Gastroesophageal sphincter (tissue), 4 donors: Measurements from ENCODE around the gene LAMC1. TPM values are rescaled to one million over a fixed set of nuclear protein-coding genes. Genes with fewer than 3 reads are reported as not detected.

ENCODE experiments used
- ATAC-seq: fragments of 150-250 bp; one replicate; pipeline ENCODE4 v1.9.1; 2016; ENCODE audit warnings: mild to moderate bottlenecking, moderate library complexity
- H3K27ac ChIP-seq, 4 donors: fragments of 200-600 bp; sonication (generic) in 3 of 4; 1 replicate in 3 of 4; 2 replicates in 1 of 4; pipeline ENCODE4 v1.5.1; 2016 to 2019
- H3K27me3 ChIP-seq: fragments of 200-600 bp; sonication (generic); one replicate; pipeline ENCODE4 v1.5.1; 2019
- H3K36me3 ChIP-seq, 2 donors: fragments of 200-600 bp; sonication (generic); one replicate each; pipeline ENCODE4 v1.5.1; 2019; ENCODE audit warnings: control low read depth in 1 of 2
- H3K4me1 ChIP-seq, 3 donors: fragments of 200-600 bp; sonication (generic); 1 replicate in 2 of 3; 2 replicates in 1 of 3; pipeline ENCODE4 v1.5.1; 2016 to 2019; ENCODE audit warnings: control low read depth in 2 of 3
- H3K4me3 ChIP-seq, 2 donors: fragments of 200-600 bp; sonication (generic); one replicate each; pipeline ENCODE4 v1.5.1; 2019; ENCODE audit warnings: mild to moderate bottlenecking in 1 of 2, moderate library complexity in 1 of 2
- H3K9me3 ChIP-seq, 3 donors: fragments of 200-600 bp; sonication (generic); one replicate each; pipeline ENCODE4 v1.5.1; 2017 to 2019; ENCODE audit warnings: control low read depth in 2 of 3
- EP300 ChIP-seq: sonication (generic); formaldehyde crosslinking; IDR thresholded peaks from one replicate; pipeline ENCODE4 v1.6.1; 2017; ENCODE audit warnings: antibody characterized with exemption, mild to moderate bottlenecking
- POLR2A ChIP-seq, 2 donors: fragments of 450-650 bp; IDR thresholded peaks; one replicate each; pipeline ENCODE4 v1.6.1; 2017; ENCODE audit warnings: antibody characterized with exemption in 2 of 2, mild to moderate bottlenecking in 2 of 2, moderate library complexity in 1 of 2
- POLR2AphosphoS5 ChIP-seq: sonication (generic); formaldehyde crosslinking; IDR thresholded peaks from one replicate; pipeline ENCODE4 v1.6.1; 2017; ENCODE audit warnings: antibody characterized with exemption
- WGBS, 2 donors: methylation state at CpG; one replicate each; pipeline ENCODE4 v1.1.5; 2018; ENCODE audit warnings: low coverage in 1 of 2; 5-methylcytosine and 5-hydroxymethylcytosine counted together
- total RNA-seq, 4 donors: library from RNA; depleted of rRNA; stranded (reverse); fragments of >200 nt; gene quantifications; one replicate each; pipeline ENCODE4 v1.1.0, GENCODE V29; 2016
- TF ChIP-seq, protein P1 (sequence below), 4 experiments: fragments of 200-600 bp in 2 of 4; fragments of 450-650 bp in 2 of 4; sonication (generic) in 1 of 4; IDR thresholded peaks; one replicate each; pipeline ENCODE4 v1.5.1; 2017 to 2019; ENCODE audit warnings: antibody characterized with exemption in 4 of 4, mild to moderate bottlenecking in 2 of 4, moderate library complexity in 2 of 4

LAMC1 gene
- total RNA-seq, 4 donors from 2014 or later: 363 to 528 (median 514) TPM

DNA sequence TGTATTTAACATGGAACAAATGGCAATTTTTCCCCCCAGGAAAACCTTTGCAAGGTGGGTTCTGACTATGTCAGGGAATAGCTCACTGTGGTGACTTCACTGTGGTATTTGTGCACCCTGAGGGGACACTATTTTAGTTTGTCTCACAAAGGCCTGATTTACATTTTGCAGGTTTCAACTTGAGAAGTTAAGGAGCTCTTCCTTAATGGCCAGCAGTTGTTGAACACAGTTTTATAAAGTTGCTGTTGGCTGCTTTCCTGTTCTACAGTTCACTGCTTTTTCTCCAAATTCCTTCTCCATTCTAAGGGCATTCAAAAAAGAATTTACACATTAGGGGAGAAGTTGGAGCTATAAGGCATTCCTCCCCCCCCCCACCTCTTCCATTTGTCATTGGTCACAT is 4.6 kb downstream of the LAMC1 start:
- no peaks in the 10 kb centered on the region for H3K9me3 ChIP-seq
- no peak for ATAC-seq
- H3K27me3 ChIP-seq: no peaks in the 10 kb centered on the region
- H3K36me3 ChIP-seq: no peaks in the 10 kb centered on the region
- TF ChIP-seq POLR2AphosphoS5 (no peak), EP300 (no peak), POLR2A (IDR thresholded peaks at IDR 0.05) (no peak)
- TF ChIP-seq, protein P1, sequence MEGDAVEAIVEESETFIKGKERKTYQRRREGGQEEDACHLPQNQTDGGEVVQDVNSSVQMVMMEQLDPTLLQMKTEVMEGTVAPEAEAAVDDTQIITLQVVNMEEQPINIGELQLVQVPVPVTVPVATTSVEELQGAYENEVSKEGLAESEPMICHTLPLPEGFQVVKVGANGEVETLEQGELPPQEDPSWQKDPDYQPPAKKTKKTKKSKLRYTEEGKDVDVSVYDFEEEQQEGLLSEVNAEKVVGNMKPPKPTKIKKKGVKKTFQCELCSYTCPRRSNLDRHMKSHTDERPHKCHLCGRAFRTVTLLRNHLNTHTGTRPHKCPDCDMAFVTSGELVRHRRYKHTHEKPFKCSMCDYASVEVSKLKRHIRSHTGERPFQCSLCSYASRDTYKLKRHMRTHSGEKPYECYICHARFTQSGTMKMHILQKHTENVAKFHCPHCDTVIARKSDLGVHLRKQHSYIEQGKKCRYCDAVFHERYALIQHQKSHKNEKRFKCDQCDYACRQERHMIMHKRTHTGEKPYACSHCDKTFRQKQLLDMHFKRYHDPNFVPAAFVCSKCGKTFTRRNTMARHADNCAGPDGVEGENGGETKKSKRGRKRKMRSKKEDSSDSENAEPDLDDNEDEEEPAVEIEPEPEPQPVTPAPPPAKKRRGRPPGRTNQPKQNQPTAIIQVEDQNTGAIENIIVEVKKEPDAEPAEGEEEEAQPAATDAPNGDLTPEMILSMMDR (IDR thresholded peaks at IDR 0.05): no peak
- peaks cover 8 to 68% (median 10%) of the 10 kb centered on the region in 3 donors for H3K4me1 ChIP-seq
- peak overlapping the region; percentile 5 to 88 for H3K4me3 ChIP-seq
- peak overlapping the region in 2 of 4 donors; percentile 100 for H3K27ac ChIP-seq

DNA sequence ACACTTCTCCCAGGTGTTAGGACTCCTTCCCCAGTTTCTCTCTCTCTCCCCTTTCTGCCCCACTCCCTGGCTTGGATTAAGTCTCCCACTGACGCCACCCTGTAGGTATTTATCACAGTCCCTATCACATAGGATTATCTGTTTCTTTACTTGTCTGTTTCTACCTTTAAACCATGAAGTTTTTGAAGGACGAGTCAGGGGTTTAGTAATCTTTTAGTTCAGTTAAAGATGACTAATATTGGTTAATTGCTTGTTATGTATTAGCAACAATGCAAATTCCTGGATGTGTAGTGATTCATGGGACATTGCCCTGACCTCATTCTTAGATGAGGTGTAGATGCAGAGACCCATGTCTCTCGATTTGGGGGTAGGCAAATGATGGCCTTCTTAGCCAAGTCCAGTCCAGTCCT is 6.4 kb downstream of the LAMC1 start:
- Histone ChIP-seq H3K36me3 (peaks cover 0 to 10% of the 10 kb centered on the region in 2 donors), H3K4me1 (peaks cover 8 to 80% (median 10%) of the 10 kb centered on the region in 3 donors), H3K27me3 (no peaks in the 10 kb centered on the region), H3K9me3 (no peaks in the 10 kb centered on the region), H3K4me3 (no peak overlapping the region), H3K27ac (peak overlapping the region in 2 of 4 donors; percentile 1 to 22)
- TF ChIP-seq EP300: no peak
- TF ChIP-seq POLR2AphosphoS5: peak; percentile 50
- TF ChIP-seq, protein P1 (IDR thresholded peaks at IDR 0.05): no peak
- ATAC-seq: peak; percentile 21
- 43 to 55% methylated on average over 3 of the region's 3 CpGs for WGBS, 2 donors

DNA sequence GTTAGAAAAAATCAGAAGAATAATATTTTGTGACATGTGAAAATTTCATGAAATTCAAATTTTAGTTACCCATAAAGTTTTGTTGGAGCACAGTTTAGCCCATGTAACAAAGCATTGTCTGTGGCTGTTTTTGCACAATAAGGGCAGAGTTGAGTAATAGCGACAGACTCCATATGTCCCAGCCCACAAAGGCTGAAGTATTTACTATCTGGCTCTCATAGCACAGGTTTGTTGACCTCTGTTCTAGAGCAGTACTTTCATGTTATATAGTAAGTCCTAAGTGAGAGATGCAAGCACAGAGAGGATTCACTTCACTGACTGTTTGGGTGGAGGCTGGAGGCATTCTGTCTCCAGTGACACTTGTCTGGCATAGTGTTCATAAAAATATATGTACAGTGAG is 6.8 kb downstream of the LAMC1 start:
- TF ChIP-seq, protein P1 (IDR thresholded peaks at IDR 0.05): no peak
- TF ChIP-seq POLR2AphosphoS5: no peak
- TF ChIP-seq EP300: no peak
- TF ChIP-seq POLR2A (IDR thresholded peaks at IDR 0.05): no peak
- Histone ChIP-seq H3K27ac (peak overlapping the region in 1 of 4 donors; percentile 22), H3K4me1 (peaks cover 8 to 85% (median 10%) of the 10 kb centered on the region in 3 donors)

DNA sequence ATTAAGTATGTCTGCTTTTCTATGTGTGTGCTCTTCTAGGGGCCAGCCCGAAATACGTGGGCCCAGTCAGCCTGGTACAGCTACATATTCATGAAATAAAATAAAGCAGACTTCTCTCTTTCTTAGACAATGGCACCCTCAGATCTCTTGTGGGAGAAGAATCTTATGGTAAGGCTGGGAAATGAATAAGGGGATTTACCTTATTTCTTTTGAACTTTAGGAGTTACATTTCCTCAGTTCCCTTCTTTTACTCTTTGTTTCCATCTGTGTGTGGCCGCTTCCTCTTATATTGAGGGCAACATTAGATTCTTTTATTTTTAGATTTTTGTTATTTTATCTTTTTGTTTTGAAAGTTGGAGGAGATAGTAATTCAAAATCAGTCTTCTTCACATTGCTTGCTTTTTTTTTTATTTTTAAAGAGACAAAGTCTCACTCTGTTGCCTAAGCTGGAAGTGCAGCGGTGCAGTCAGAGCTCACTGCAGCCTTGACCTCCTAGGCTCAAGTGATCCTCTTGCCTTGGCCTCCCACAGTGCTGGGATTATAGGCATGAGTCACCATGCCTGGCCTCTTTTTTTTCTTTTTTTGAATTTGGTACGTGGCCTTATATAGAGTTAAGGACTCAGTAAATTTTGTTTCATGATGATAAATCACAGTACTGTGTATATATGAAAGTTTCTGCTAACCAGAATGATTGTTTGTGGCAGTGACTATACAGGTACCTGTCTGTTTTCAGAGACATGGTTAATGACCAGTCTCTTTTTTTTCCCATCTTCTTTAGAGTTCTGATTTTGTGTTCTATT is 9.1 kb downstream of the LAMC1 start:
- Histone ChIP-seq H3K4me3 (no peak overlapping the region), H3K36me3 (peaks cover 0 to 17% of the 10 kb centered on the region in 2 donors), H3K9me3 (no peaks in the 10 kb centered on the region), H3K27ac (peak overlapping the region; percentile 29 to 43 (median 32)), H3K27me3 (no peaks in the 10 kb centered on the region), H3K4me1 (peaks cover 10 to 90% (median 12%) of the 10 kb centered on the region in 3 donors)
- 16 to 50% methylated on average over 3 to 5 of the region's 5 CpGs for WGBS, 2 donors
- TF ChIP-seq, protein P1 (IDR thresholded peaks at IDR 0.05): no peak
- TF ChIP-seq EP300: no peak
- peak; percentile 45 for TF ChIP-seq POLR2AphosphoS5
- TF ChIP-seq POLR2A (IDR thresholded peaks at IDR 0.05): no peak
- no peak for ATAC-seq

More for the DNA sequence above, 6.8 kb downstream of the LAMC1 start:
- Histone ChIP-seq H3K36me3 (peaks cover 0 to 10% of the 10 kb centered on the region in 2 donors), H3K4me3 (no peak overlapping the region), H3K9me3 (no peaks in the 10 kb centered on the region), H3K27me3 (no peaks in the 10 kb centered on the region)
- no peak for ATAC-seq
- 50 to 78% methylated on average over 1 of the region's 1 CpG for WGBS, 2 donors

DNA sequence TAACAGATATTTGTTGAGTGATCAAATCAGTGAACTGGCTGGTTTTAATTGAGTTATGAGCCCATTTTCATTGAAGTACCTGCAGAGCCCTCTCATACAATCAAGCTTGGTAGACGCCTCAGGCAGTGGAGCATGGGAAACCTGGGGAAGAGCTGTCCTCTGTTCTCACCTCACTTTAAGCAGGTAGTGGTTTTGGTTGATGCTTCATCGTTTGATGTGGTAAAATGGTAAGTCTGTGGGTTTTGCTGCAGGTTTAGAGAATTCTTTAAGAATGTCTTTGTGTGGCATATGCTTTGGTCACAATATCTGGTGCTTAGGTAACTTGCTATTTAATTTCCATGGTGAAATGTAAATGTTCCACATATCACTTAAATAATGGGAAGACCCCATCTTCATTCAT is 10.0 kb downstream of the LAMC1 start:
- H3K4me1 ChIP-seq: peaks cover 8 to 90% (median 15%) of the 10 kb centered on the region in 3 donors

More for the DNA sequence above, 10.0 kb downstream of the LAMC1 start:
- 92 to 100% methylated on average over 2 of the region's 2 CpGs for WGBS, 2 donors
- no peak for ATAC-seq
- H3K27me3 ChIP-seq: no peaks in the 10 kb centered on the region
- H3K36me3 ChIP-seq: peaks cover 0 to 17% of the 10 kb centered on the region in 2 donors
- TF ChIP-seq, protein P1 (IDR thresholded peaks at IDR 0.05): no peak
- TF ChIP-seq EP300 (no peak), POLR2AphosphoS5 (no peak), POLR2A (IDR thresholded peaks at IDR 0.05) (no peak)
- no peak overlapping the region for H3K4me3 ChIP-seq
- H3K9me3 ChIP-seq: no peaks in the 10 kb centered on the region
- H3K27ac ChIP-seq: no peak overlapping the region
